Measurements from ENCODE around the gene ELL2. TPM values are rescaled to one million over a fixed set of nuclear protein-coding genes. Genes with fewer than 3 reads are reported as not detected.
A peak's percentile ranks its signal among the peaks of the same experiment; 100 is the strongest.

Gene ELL2
- total RNA-seq, 2 donors from 2014 or later, result 83.9 to 248 TPM

GRCh38 chr5:95916687-95917085 lies 45.0 kb downstream of the ELL2 start:
- peaks cover 28 to 40% of the 10 kb centered on the region in 2 donors for H3K4me1 ChIP-seq (ENCODE audit: control insufficient read depth in 1 of 2, low read depth in 2 of 2)
- H3K27ac ChIP-seq, result peak overlapping the region in 1 of 2 donors; percentile 8
- TF ChIP-seq, protein P1, sequence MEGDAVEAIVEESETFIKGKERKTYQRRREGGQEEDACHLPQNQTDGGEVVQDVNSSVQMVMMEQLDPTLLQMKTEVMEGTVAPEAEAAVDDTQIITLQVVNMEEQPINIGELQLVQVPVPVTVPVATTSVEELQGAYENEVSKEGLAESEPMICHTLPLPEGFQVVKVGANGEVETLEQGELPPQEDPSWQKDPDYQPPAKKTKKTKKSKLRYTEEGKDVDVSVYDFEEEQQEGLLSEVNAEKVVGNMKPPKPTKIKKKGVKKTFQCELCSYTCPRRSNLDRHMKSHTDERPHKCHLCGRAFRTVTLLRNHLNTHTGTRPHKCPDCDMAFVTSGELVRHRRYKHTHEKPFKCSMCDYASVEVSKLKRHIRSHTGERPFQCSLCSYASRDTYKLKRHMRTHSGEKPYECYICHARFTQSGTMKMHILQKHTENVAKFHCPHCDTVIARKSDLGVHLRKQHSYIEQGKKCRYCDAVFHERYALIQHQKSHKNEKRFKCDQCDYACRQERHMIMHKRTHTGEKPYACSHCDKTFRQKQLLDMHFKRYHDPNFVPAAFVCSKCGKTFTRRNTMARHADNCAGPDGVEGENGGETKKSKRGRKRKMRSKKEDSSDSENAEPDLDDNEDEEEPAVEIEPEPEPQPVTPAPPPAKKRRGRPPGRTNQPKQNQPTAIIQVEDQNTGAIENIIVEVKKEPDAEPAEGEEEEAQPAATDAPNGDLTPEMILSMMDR (IDR thresholded peaks at IDR 0.05), result no peak
- H3K4me3 ChIP-seq, result no peak overlapping the region
- no peaks in the 10 kb centered on the region for H3K9me3 ChIP-seq
- DNase-seq (ENCODE audit: low spot score) (no peak), ATAC-seq (ENCODE audit: insufficient number of reproducible peaks, low FRiP score, low read depth) (no peak)
- peaks cover 4% of the 10 kb centered on the region for H3K36me3 ChIP-seq
- no peaks in the 10 kb centered on the region for H3K27me3 ChIP-seq (replicated peaks; ENCODE audit: insufficient read depth)

- H3K9me3 ChIP-seq, result no peaks in the 10 kb centered on the region
- H3K36me3 ChIP-seq, result peaks cover 4% of the 10 kb centered on the region
- ATAC-seq (ENCODE audit: insufficient number of reproducible peaks, low FRiP score, low read depth), result no peak
- peak overlapping the region in 1 of 2 donors; percentile 8 for H3K27ac ChIP-seq
- TF ChIP-seq, protein P1 (IDR thresholded peaks at IDR 0.05), result no peak
- peaks cover 28 to 36% of the 10 kb centered on the region in 2 donors for H3K4me1 ChIP-seq (ENCODE audit: control insufficient read depth in 1 of 2, low read depth in 2 of 2)
- DNase-seq (ENCODE audit: low spot score), result no peak
- H3K27me3 ChIP-seq (replicated peaks; ENCODE audit: insufficient read depth), result no peaks in the 10 kb centered on the region
- no peak overlapping the region for H3K4me3 ChIP-seq
Observed at GRCh38 chr5:95915999-95916686, 45.5 kb downstream of the ELL2 start.

- Histone ChIP-seq H3K4me1 (ENCODE audit: control insufficient read depth in 1 of 2, low read depth in 2 of 2) (peaks cover 32 to 47% of the 10 kb centered on the region in 2 donors), H3K36me3 (peaks cover 4% of the 10 kb centered on the region), H3K9me3 (no peaks in the 10 kb centered on the region), H3K27me3 (replicated peaks; ENCODE audit: insufficient read depth) (no peaks in the 10 kb centered on the region), H3K4me3 (no peak overlapping the region), H3K27ac (no peak overlapping the region)
- TF ChIP-seq, protein P1 (IDR thresholded peaks at IDR 0.05), result no peak
- ATAC-seq (ENCODE audit: insufficient number of reproducible peaks, low FRiP score, low read depth), result no peak
- DNase-seq (ENCODE audit: low spot score), result no peak
Observed at GRCh38 chr5:95913663-95914062, 48.0 kb downstream of the ELL2 start.

- H3K27me3 ChIP-seq (replicated peaks; ENCODE audit: insufficient read depth), result no peaks in the 10 kb centered on the region
- H3K4me1 ChIP-seq (ENCODE audit: control insufficient read depth in 1 of 2, low read depth in 2 of 2), result peaks cover 29 to 58% of the 10 kb centered on the region in 2 donors
- DNase-seq (ENCODE audit: low spot score) (no peak), ATAC-seq (ENCODE audit: insufficient number of reproducible peaks, low FRiP score, low read depth) (no peak)
- H3K36me3 ChIP-seq, result peaks cover 4% of the 10 kb centered on the region
- TF ChIP-seq, protein P1 (IDR thresholded peaks at IDR 0.05), result no peak
- no peak overlapping the region for H3K27ac ChIP-seq
- no peaks in the 10 kb centered on the region for H3K9me3 ChIP-seq
- no peak overlapping the region for H3K4me3 ChIP-seq
Observed at GRCh38 chr5:95912029-95912428, 49.6 kb downstream of the ELL2 start.

- ATAC-seq (ENCODE audit: insufficient number of reproducible peaks, low FRiP score, low read depth), result no peak
Observed at GRCh38 chr5:95910521-95910920, 51.1 kb downstream of the ELL2 start.

More at GRCh38 chr5:95910521-95910920, 51.1 kb downstream of the ELL2 start:
- Histone ChIP-seq H3K27me3 (replicated peaks; ENCODE audit: insufficient read depth) (no peaks in the 10 kb centered on the region), H3K4me1 (ENCODE audit: control insufficient read depth in 1 of 2, low read depth in 2 of 2) (peaks cover 16 to 52% of the 10 kb centered on the region in 2 donors), H3K27ac (no peak overlapping the region), H3K4me3 (no peak overlapping the region), H3K36me3 (peaks cover 4% of the 10 kb centered on the region), H3K9me3 (no peaks in the 10 kb centered on the region)
- no peak for DNase-seq (ENCODE audit: low spot score)
- TF ChIP-seq, protein P1 (IDR thresholded peaks at IDR 0.05), result no peak
